Ovary (tissue), 9 donors: ENCODE measurements around the gene S100A6. TPM values are rescaled to one million over a fixed set of nuclear protein-coding genes. Genes with fewer than 3 reads are reported as not detected.
"Not testable (repeated sequence)": the region's sequence is repeated elsewhere in the genome, so short reads cannot be mapped to it uniquely, and the experiment has no call there.

ENCODE experiments used
- DNase-seq, 5 donors: peaks; one replicate each; pipeline ENCODE4 v3.0.0-alpha.2; 2019 to 2020
- H3K27ac ChIP-seq, 2 donors: fragments of 200-600 bp; one replicate each; pipeline versions ENCODE4 v1.5.1 to v1.8.0; 2019 to 2022
- H3K27me3 ChIP-seq: fragments of 200-600 bp; one replicate; pipeline ENCODE4 v1.8.0; 2022
- H3K36me3 ChIP-seq: fragments of 200-600 bp; sonication (generic); one replicate; pipeline ENCODE4 v1.5.1; 2019
- H3K4me1 ChIP-seq: one replicate; pipeline ENCODE4 v1.8.1; 2013; ENCODE audit warnings: mild to moderate bottlenecking, moderate library complexity; ENCODE audit not compliant: insufficient read depth
- H3K4me3 ChIP-seq: fragments of 200-600 bp; sonication (generic); one replicate; pipeline ENCODE4 v1.5.1; 2017
- H3K9me3 ChIP-seq, 2 donors: fragments of 200-600 bp in 1 of 2; sonication (generic) in 1 of 2; one replicate each; pipeline versions ENCODE4 v1.5.1 to v1.8.1; 2013 to 2019; ENCODE audit warnings: mild to moderate bottlenecking in 1 of 2, moderate library complexity in 1 of 2
- EP300 ChIP-seq: sonication (generic); formaldehyde crosslinking; IDR thresholded peaks from one replicate; pipeline ENCODE4 v1.6.1; 2017; ENCODE audit warnings: antibody characterized with exemption
- POLR2A ChIP-seq: fragments of 450-650 bp; IDR thresholded peaks from one replicate; pipeline ENCODE4 v1.6.1; 2017; ENCODE audit warnings: antibody characterized with exemption, mild to moderate bottlenecking, moderate library complexity
- WGBS, 3 donors: extraction: QIAGEN DNeasy Blood & Tissue Kit in 1 of 3; methylation state at CpG; one replicate each; pipeline versions ENCODE4 v1.1.5 to v1.1.7; 2013 to 2017; 5-methylcytosine and 5-hydroxymethylcytosine counted together
- intact Hi-C, 4 donors: fragments of 100-400 bp; cut with DNase I; formaldehyde crosslinking; loops; one replicate each; pipeline versions ENCODE4 v1.11.0 to v1.15.1; 2022 to 2023
- polyA plus RNA-seq, 2 donors: library from polyadenylated mRNA; stranded (reverse); fragments of 200-250 nt in 1 of 2; fragments of 350-450 nt in 1 of 2; fragmentation: Illumina TruSeq in 1 of 2; extraction: RNeasy Lipid Tissue Mini Kit (QIAGEN cat#74804) in 1 of 2; gene quantifications; one replicate each; pipeline ENCODE4 v1.2.3, GENCODE V29; 2013 to 2014
- total RNA-seq, 7 donors: library from RNA; depleted of rRNA in 2 of 7; stranded (reverse); fragments of >200 nt in 2 of 7; fragmentation: NEBNext Ultra II Directional in 3 of 7; extraction: Animal tissue kit (Norgen Biotek cat#: 25700) in 3 of 7; gene quantifications; one replicate each; pipeline versions ENCODE4 v1.1.0 to v1.2.4, GENCODE V29; 2016 to 2023
- TF ChIP-seq, protein P1 (sequence below), 3 donors: fragments of 450-650 bp in 2 of 3; fragments of 200-600 bp in 1 of 3; IDR thresholded peaks; one replicate each; pipeline versions ENCODE4 v1.5.1 to v1.8.0; 2016 to 2022; ENCODE audit warnings: antibody characterized with exemption in 3 of 3, mild to moderate bottlenecking in 1 of 3
- donor health status: DM: no; HTN: no; CAD: no; lungs with moderate emphysema.
- donor health status: DM: no; HTN: no; CAD: no.
- donor health status: Bipolar disorder and iron deficiency.
- donor health status: DM: yes; HTN: yes; CAD: no.
- donor health status: DM: no; HTN: no; CAD: no.
- donor health status: DM: yes; HTN: yes; CAD: no.

S100A6 gene
- total and polyA plus RNA-seq, 9 donors = 170 to 764 (median 460) TPM

DNA sequence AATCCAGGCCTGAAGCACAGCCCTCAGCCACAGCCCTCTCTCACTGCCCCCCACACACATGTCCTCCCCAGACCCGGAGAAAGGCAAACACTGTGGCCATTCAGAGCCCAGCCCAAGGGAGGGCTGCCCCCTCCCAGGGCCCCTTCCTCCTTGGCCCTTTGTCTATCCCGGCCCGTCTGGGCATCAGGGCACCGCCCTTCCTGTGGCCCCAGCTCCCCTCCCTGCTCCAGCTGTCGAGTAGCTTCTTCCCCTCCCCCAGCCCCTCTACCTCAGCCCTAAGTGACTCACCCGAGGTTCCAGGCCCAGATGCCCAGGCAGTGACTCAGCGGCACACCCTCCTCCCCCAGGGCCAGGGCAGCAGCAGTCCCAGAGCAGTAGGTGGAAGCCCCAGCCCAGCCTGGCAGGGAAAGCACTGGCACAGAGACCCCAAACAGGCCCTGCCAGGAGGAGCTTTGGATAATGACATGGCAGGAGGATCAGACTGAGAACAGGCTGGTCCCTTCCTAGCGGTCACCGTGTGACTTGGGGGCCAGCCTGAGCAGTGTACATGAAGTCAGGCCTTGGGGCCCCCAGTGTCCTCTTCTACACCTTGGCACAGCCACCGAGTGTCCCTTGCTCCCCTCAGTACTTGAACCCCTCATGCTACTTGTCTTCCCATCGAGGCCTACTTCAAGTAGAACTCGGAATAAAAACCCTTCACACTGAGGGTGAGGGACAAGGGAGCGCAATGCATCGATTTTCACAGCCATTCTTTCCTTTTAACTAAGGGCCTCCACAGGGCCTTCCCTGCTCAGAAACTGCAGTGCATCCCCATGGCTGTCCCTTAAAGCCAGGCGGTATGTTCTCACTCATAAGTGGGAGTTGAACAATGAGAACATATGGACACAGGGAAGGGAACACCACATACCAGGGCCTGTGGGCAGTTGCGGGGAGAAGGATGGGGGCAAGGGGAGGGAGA lies 30.9 kb upstream of the S100A6 start:
- Histone ChIP-seq H3K27me3 (no peaks in the 10 kb centered on the region), H3K9me3 (no peaks in the 10 kb centered on the region), H3K4me3 (no peak overlapping the region), H3K36me3 (no peaks in the 10 kb centered on the region), H3K4me1 (peaks cover 16% of the 10 kb centered on the region), H3K27ac (peak overlapping the region; percentile 83 to 90)
- 49 to 54% (median 52%) methylated on average over 14 to 16 of the region's 16 CpGs for WGBS, 3 donors
- intact Hi-C loops = loop anchor here (1.0 to 10.0 kb wide), 5 partner anchors 30 to 214 kb away; partner anchors contain the start of gene S100A9 (in 1 of the 4)
- TF ChIP-seq EP300 (no peak), POLR2A (no peak)
- TF ChIP-seq, protein P1, sequence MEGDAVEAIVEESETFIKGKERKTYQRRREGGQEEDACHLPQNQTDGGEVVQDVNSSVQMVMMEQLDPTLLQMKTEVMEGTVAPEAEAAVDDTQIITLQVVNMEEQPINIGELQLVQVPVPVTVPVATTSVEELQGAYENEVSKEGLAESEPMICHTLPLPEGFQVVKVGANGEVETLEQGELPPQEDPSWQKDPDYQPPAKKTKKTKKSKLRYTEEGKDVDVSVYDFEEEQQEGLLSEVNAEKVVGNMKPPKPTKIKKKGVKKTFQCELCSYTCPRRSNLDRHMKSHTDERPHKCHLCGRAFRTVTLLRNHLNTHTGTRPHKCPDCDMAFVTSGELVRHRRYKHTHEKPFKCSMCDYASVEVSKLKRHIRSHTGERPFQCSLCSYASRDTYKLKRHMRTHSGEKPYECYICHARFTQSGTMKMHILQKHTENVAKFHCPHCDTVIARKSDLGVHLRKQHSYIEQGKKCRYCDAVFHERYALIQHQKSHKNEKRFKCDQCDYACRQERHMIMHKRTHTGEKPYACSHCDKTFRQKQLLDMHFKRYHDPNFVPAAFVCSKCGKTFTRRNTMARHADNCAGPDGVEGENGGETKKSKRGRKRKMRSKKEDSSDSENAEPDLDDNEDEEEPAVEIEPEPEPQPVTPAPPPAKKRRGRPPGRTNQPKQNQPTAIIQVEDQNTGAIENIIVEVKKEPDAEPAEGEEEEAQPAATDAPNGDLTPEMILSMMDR (IDR thresholded peaks at IDR 0.05) = no peak
- DNase-seq = peak; percentile 89 to 96 (median 91)

DNA sequence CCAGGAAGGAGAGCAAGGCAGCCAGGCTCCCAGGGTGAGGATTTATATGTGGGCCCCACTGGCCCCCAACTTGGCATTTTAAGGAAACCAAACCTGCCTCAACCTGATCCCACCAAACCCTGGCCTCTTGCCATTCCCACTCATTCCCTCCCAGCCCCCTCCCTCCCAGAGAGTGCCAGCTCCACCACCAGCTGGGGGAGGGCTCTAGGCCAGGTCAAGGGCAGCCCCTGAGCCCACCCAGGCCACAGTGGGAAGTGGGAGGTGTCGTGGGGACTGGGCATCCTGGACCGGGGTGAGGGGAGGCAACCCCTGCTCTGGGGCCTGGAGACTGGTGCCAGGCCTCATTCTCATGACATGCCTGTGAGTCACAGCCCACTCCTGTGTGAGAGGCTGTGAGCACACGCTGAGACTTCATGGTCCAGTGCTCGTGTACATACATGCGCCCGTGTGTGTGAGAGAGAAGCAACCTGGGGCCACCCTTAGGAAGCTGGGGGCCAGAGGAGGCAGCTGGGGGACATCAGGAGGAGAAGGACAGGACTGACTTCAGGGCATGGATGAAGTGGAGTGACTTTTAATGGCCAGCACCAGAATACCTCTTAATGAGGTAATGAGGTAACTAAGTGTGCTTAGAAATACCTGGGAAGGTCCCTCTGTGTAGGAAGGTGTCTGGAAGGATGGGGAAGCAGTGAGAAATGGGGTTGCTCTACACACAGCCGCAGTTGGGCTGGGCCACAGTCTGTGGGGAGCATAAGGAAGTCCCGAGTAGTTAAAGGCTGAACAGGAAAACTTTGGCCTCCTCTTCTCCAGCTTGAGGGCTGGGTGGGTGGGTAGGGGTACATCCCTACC lies 30.0 kb upstream of the S100A6 start, which contains the start of gene S100A2:
S100A2 (minus strand) TSS at position 316 of the 846 bp plus-strand sequence. CDS start 1,967 bp downstream, outside the sequence.
- peak; percentile 63 to 71 (median 69) for DNase-seq
- Histone ChIP-seq H3K9me3 (no peaks in the 10 kb centered on the region), H3K36me3 (no peaks in the 10 kb centered on the region), H3K27ac (peak within 1 kb of the TSS; percentile 83 to 90), H3K4me3 (no peak within 1 kb of the TSS), H3K4me1 (peaks cover 18% of the 10 kb centered on the region), H3K27me3 (no peaks in the 10 kb centered on the region)
- WGBS, 3 donors = 49 to 53% (median 52%) methylated on average over 8 of the region's 8 CpGs
- TF ChIP-seq POLR2A (no peak), EP300 (no peak)
- TF ChIP-seq, protein P1 (IDR thresholded peaks at IDR 0.05) = no peak
- intact Hi-C loops = loop anchor here (1.0 to 10.0 kb wide), 5 partner anchors 29 to 213 kb away; partner anchors contain the start of gene S100A9 (in 1 of the 4)

DNA sequence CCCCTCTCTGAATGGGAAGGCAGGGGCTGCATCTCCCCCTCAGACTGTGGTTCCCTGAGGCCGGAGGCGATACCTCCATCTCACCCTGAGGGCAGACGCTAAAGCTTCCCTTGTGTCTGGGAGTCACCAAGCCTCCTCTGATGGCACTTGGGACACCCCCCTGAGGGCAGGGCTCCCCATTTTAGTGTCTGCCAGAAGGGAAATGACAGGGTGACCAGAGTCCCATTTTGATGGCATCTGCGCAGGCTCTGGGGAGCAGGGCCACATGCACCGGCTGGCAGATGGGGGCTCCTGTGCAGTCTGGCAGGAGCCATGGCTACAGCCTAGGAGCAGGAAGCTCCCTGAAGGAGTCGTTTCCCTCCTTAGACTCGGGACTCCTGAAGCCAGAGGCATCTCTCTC lies 28.2 kb upstream of the S100A6 start:
- WGBS, 3 donors = 85 to 93% (median 86%) methylated on average over 5 to 7 of the region's 7 CpGs
- TF ChIP-seq POLR2A (no peak), EP300 (no peak)
- TF ChIP-seq, protein P1 (IDR thresholded peaks at IDR 0.05) = no peak
- intact Hi-C loops = loop anchor here in 1 of 4 donors (5.0 to 10.0 kb wide), 2 partner anchors 52 to 209 kb away; partner anchors contain the start of gene S100A9
- DNase-seq = peak in 1 of 5 donors; percentile 22
- no peaks in the 10 kb centered on the region for H3K36me3 ChIP-seq
- H3K9me3 ChIP-seq = no peaks in the 10 kb centered on the region
- no peak overlapping the region for H3K4me3 ChIP-seq
- H3K27me3 ChIP-seq = no peaks in the 10 kb centered on the region
- H3K27ac ChIP-seq = no peak overlapping the region
- H3K4me1 ChIP-seq = peaks cover 20% of the 10 kb centered on the region

DNA sequence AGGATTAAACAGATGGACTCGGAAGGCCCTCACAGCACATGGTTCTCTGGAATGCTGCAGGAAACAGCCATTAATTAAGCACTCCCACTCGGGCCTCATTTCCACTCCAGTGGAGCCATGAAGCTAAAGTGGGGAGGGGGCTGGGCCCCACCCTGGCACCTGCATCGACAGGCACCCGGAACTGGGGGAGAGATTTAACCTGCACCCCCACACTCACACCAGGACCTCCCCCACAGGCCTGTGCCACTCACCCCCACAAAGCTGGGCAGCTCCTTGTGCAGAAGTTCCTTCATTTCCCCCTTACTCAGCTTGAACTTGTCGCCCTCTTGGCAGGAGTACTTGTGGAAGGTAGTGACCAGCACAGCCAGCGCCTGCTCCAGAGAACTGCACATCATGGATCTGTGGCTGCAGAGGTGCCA lies 27.7 kb upstream of the S100A6 start:
- intact Hi-C loops = loop anchor here in 1 of 4 donors (5.0 to 10.0 kb wide), 2 partner anchors 51 to 209 kb away; partner anchors contain the start of gene S100A9
- Histone ChIP-seq H3K36me3 (no peaks in the 10 kb centered on the region), H3K27me3 (no peaks in the 10 kb centered on the region), H3K4me1 (peaks cover 20% of the 10 kb centered on the region), H3K4me3 (no peak overlapping the region), H3K27ac (no peak overlapping the region), H3K9me3 (no peaks in the 10 kb centered on the region)
- 66 to 69% (median 66%) methylated on average over 6 of the region's 6 CpGs for WGBS, 3 donors
- peak in 1 of 5 donors; percentile 22 for DNase-seq
- TF ChIP-seq, protein P1 (IDR thresholded peaks at IDR 0.05) = no peak
- no peak for TF ChIP-seq POLR2A
- TF ChIP-seq EP300 = no peak

DNA sequence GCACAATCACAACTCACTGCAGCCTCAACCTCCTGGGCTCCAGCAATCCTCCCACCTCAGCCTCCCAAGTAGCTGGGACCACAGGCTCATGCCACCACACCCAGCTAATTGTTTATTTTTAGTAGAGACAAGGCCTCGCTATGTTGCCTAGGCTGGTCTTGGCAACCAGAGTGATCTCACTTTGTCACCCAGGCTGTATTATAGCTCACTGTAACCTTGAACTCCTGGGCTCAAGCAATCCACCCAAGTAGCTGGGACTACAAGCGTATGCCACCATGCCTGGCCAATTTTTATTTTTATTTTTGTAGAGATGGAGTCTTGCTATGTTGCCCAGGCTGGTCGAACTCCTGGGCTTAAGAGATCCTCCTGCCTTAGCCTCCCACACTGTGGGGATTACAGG lies 26.2 kb upstream of the S100A6 start:
- intact Hi-C loops = loop anchor here in 1 of 4 donors (5.0 to 10.0 kb wide), 2 partner anchors 50 to 207 kb away; partner anchors contain the start of gene S100A9
- WGBS, 3 donors = 90 to 92% (median 91%) methylated on average over 3 of the region's 3 CpGs
- peaks cover 20% of the 10 kb centered on the region for H3K4me1 ChIP-seq
- H3K27ac ChIP-seq, H3K9me3 ChIP-seq, H3K27me3 ChIP-seq, H3K36me3 ChIP-seq, H3K4me3 ChIP-seq: not testable (repeated sequence)
- peak in 1 of 5 donors; percentile 4 for DNase-seq
